ENCODE measurements around the gene OR4F3.
"Not testable (repeated sequence)": the region's sequence is repeated elsewhere in the genome, so short reads cannot be mapped to it uniquely, and the experiment has no call there.

The OR4F3 gene

GRCh38 chr5:181366968-181367367 lies at the start of gene OR4F3:
Gene OR4F3, plus strand, starts transcription at chr5:181367268.
- DNase-seq: not testable (repeated sequence)
